IMR-90 (cell line): ENCODE results near the gene PIAS3. TPM values are rescaled to one million over a fixed set of nuclear protein-coding genes. Genes with fewer than 3 reads are reported as not detected.
A peak's percentile ranks its signal among the peaks of the same experiment; 100 is the strongest.

Experiments
- ATAC-seq: fragments of 200-7000 bp; cut with Tn5 transposase; 2 replicates; pipeline ENCODE4 v1.9.1; 2020; ENCODE audit warnings: low read depth, mild to moderate bottlenecking, moderate library complexity
- BruUV-seq: library from RNA; stranded (reverse); fragments of 400-500 nt; replicated peaks from 2 replicates; lab custom pipeline; 2021; lab: Mats Ljungman, UMichigan
- CTCF ChIA-PET: fragments of 300-600 bp; formaldehyde crosslinking; extraction: SDS; loops from one replicate; lab custom pipeline; 2021; ENCODE audit warnings: antibody characterized with exemption; lab: Yijun Ruan, JAX
- POLR2A ChIA-PET: fragments of 300-600 bp; sonication (Branson Sonifier 250); formaldehyde crosslinking; loops from one replicate; lab custom pipeline; 2022; ENCODE audit warnings: antibody characterized with exemption; ENCODE audit not compliant: unreplicated experiment; lab: Charles Lee
- DNase-seq: peaks from one replicate; pipeline ENCODE4 v3.0.0; 2013
- H2AFZ ChIP-seq: replicated peaks from 2 replicates; pipeline ENCODE3; 2013; ENCODE audit warnings: low read length, mild to moderate bottlenecking; ENCODE audit not compliant: poor library complexity
- H2AK5ac ChIP-seq: 2 replicates; pipeline ENCODE4 v1.6.1; 2013; ENCODE audit warnings: low read depth, low read length, inconsistent platforms
- H2AK9ac ChIP-seq: replicated peaks from 2 replicates; pipeline ENCODE3; 2013; ENCODE audit warnings: mild to moderate bottlenecking, low read depth, low read length, moderate library complexity; ENCODE audit not compliant: poor library complexity
- H2BK120ac ChIP-seq: 2 replicates; pipeline ENCODE4 v1.6.1; 2013; ENCODE audit warnings: low read depth, low read length, inconsistent platforms
- H2BK15ac ChIP-seq: 3 replicates; pipeline ENCODE4 v1.6.1; 2013; ENCODE audit warnings: low read depth, low read length, inconsistent platforms
- H2BK20ac ChIP-seq: 2 replicates; pipeline ENCODE4 v1.6.1; 2013; ENCODE audit warnings: low read depth, mild to moderate bottlenecking, inconsistent platforms, low read length, moderate library complexity
- H2BK5ac ChIP-seq: 2 replicates; pipeline ENCODE4 v1.6.1; 2013; ENCODE audit warnings: mild to moderate bottlenecking, low read depth, low read length, inconsistent platforms; ENCODE audit not compliant: poor library complexity, severe bottlenecking
- H3K14ac ChIP-seq: replicated peaks from 2 replicates; pipeline ENCODE4 v1.6.1; 2013; ENCODE audit warnings: low read depth, low read length, inconsistent platforms
- H3K18ac ChIP-seq: 2 replicates; pipeline ENCODE4 v1.6.1; 2013; ENCODE audit warnings: low read depth, low read length, control low read depth
- H3K23ac ChIP-seq: 2 replicates; pipeline ENCODE4 v1.6.1; 2013; ENCODE audit warnings: low read depth, low read length, inconsistent platforms
- H3K27ac ChIP-seq: 2 replicates; pipeline ENCODE4 v1.5.1; 2013; ENCODE audit warnings: mild to moderate bottlenecking, control low read depth, low read length; ENCODE audit not compliant: insufficient read depth
- H3K27me3 ChIP-seq: 2 replicates; pipeline ENCODE4 v1.6.1; 2013; ENCODE audit warnings: low read length; ENCODE audit not compliant: control insufficient read depth, insufficient read depth
- H3K36me3 ChIP-seq: 2 replicates; pipeline ENCODE4 v1.6.1; 2013; ENCODE audit warnings: low read length, mixed read lengths; ENCODE audit not compliant: control insufficient read depth, insufficient read depth
- H3K4ac ChIP-seq: 2 replicates; pipeline ENCODE4 v1.6.1; 2013; ENCODE audit warnings: low read depth, low read length, inconsistent platforms
- H3K4me1 ChIP-seq: 2 replicates; pipeline ENCODE4 v1.6.1; 2013; ENCODE audit warnings: low read length, mixed read lengths; ENCODE audit not compliant: control insufficient read depth, insufficient read depth
- H3K4me2 ChIP-seq: 2 replicates; pipeline ENCODE4 v1.6.1; 2013; ENCODE audit warnings: low read depth, mild to moderate bottlenecking, control low read depth, low read length, moderate library complexity
- H3K4me3 ChIP-seq: 2 replicates; pipeline ENCODE4 v1.5.1; 2013; ENCODE audit warnings: low read depth, mild to moderate bottlenecking, control low read depth, low read length, moderate library complexity; ENCODE audit not compliant: insufficient read depth
- H3K56ac ChIP-seq: 2 replicates; pipeline ENCODE4 v1.6.1; 2013; ENCODE audit warnings: low read length, inconsistent platforms; ENCODE audit not compliant: insufficient read depth; ENCODE audit errors: extremely low read depth
- H3K79me1 ChIP-seq, 2 experiments: 2 replicates each; pipeline ENCODE4 v1.6.1; 2013; ENCODE audit warnings: low read length in 2 of 2, inconsistent platforms in 1 of 2, low read depth in 1 of 2
- H3K9ac ChIP-seq: 2 replicates; pipeline ENCODE4 v1.6.1; 2013; ENCODE audit warnings: low read depth, low read length, control low read depth
- H3K9me1 ChIP-seq: 2 replicates; pipeline ENCODE4 v1.6.1; 2013; ENCODE audit warnings: low read length, inconsistent platforms; ENCODE audit not compliant: insufficient read depth
- H3K9me3 ChIP-seq: 2 replicates; pipeline ENCODE4 v1.6.1; 2013; ENCODE audit warnings: low read length; ENCODE audit not compliant: control insufficient read depth, insufficient read depth
- H4K20me1 ChIP-seq: 2 replicates; pipeline ENCODE4 v1.6.1; 2013; ENCODE audit warnings: low read length, inconsistent platforms; ENCODE audit not compliant: insufficient read depth
- H4K5ac ChIP-seq: 2 replicates; pipeline ENCODE4 v1.6.1; 2013; ENCODE audit warnings: mild to moderate bottlenecking, low read depth, low read length, control low read depth
- H4K8ac ChIP-seq, 2 experiments: 2 replicates each; pipeline ENCODE4 v1.6.1; 2013; ENCODE audit warnings: low read depth in 2 of 2, low read length in 2 of 2, control low read depth in 1 of 2, inconsistent platforms in 1 of 2
- H4K91ac ChIP-seq: 2 replicates; pipeline ENCODE4 v1.6.1; 2013; ENCODE audit warnings: low read depth, low read length, inconsistent platforms; ENCODE audit not compliant: insufficient read depth
- CEBPB ChIP-seq: IDR thresholded peaks from 2 replicates; pipeline ENCODE4 v1.6.1; 2012; ENCODE audit warnings: low read depth, low read length, improper control_type of control experiment
- MXI1 ChIP-seq: IDR thresholded peaks from 2 replicates; pipeline ENCODE4 v1.6.1; 2012; ENCODE audit warnings: low read depth, mild to moderate bottlenecking, low read length, moderate library complexity, borderline replicate concordance
- POLR2A ChIP-seq: IDR thresholded peaks from 2 replicates; pipeline ENCODE4 v1.6.1; 2012; ENCODE audit warnings: mild to moderate bottlenecking, low read depth, low read length
- SMC3 ChIP-seq: fragments of 150-350 bp; IDR thresholded peaks from 2 replicates; pipeline ENCODE4 v1.6.1; 2016; ENCODE audit warnings: low read depth, mild to moderate bottlenecking, antibody characterized with exemption, low read length, moderate library complexity
- WGBS, 2 experiments: methylation state at CpG; one replicate each; pipeline versions ENCODE4 v1.1.5 to v1.1.7; 2013; ENCODE audit warnings: missing lambda C conversion rate in 2 of 2; ENCODE audit not compliant: insufficient read length in 1 of 2; ENCODE audit errors: extremely low coverage in 2 of 2; 5-methylcytosine and 5-hydroxymethylcytosine counted together
- dilution Hi-C: fragments of 300-500 bp; cut with HindIII; formaldehyde crosslinking; loops from one replicate; pipeline ENCODE4 v1.14.3; 2018; ENCODE audit warnings: low sequenced_read_pairs; ENCODE audit not compliant: unreplicated experiment
- in situ Hi-C: fragments of 300-500 bp; cut with MboI; formaldehyde crosslinking; loops from 3 replicates; pipeline ENCODE4 v1.14.3; 2019; ENCODE audit warnings: low sequenced_read_pairs, inconsistent platforms, mixed read lengths
- intact Hi-C: fragments of 100-400 bp; cut with micrococcal nuclease; formaldehyde crosslinking; loops from 2 replicates; pipeline ENCODE4 v1.10.0; 2022
- polyA plus RNA-seq, 3 experiments: library from polyadenylated mRNA; depleted of rRNA; stranded (reverse); fragments of >200 nt; gene quantifications; 2 replicates each; pipeline ENCODE4 v1.2.3, GENCODE V29; 2012; ENCODE audit warnings: low replicate concordance in 1 of 3
- total RNA-seq: library from RNA; depleted of rRNA; stranded (reverse); fragments of >200 nt; gene quantifications from 2 replicates; pipeline ENCODE4 v1.2.3, GENCODE V29; 2012
- TF ChIP-seq, protein P1 (sequence below): conservative IDR thresholded peaks from 2 replicates; pipeline ENCODE4 v1.5.1; 2012; ENCODE audit warnings: mild to moderate bottlenecking, low read depth, low read length, improper control_type of control experiment

The PIAS3 gene
- total and polyA plus RNA-seq, 2 of the 4 experiments (the other 2 are of a cell fraction) = 11.1 to 53.7 TPM

DNA sequence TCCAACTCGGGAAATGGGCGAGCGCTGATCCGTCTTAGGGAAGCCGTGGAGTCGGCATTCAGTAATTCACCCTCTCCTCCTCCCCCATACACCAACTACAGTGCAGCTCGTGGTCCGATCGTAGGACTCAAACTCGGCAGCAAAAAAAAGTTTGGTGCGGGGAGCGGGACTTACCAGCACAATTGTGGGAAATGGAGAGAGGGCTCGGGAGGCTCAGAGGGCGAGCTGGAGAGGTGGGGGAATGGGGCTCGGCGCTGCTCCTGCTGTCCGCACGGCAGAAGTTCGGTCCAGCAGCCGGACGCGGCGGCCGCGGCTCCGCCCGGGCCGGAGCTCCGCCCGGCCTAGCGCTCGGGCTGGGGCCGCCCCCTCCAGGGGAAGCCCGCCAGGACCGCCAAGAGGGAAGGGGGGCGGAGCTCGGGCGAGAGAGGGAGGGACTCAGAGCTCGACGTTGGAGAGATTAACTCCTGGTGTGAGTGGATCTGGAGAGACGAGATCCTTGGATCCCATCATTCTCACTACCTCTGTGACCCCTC lies 676 bp upstream of the PIAS3 start (continued):
- TF ChIP-seq MXI1 = peak; percentile 10; the same call in 1 of the 2 replicates

DNA sequence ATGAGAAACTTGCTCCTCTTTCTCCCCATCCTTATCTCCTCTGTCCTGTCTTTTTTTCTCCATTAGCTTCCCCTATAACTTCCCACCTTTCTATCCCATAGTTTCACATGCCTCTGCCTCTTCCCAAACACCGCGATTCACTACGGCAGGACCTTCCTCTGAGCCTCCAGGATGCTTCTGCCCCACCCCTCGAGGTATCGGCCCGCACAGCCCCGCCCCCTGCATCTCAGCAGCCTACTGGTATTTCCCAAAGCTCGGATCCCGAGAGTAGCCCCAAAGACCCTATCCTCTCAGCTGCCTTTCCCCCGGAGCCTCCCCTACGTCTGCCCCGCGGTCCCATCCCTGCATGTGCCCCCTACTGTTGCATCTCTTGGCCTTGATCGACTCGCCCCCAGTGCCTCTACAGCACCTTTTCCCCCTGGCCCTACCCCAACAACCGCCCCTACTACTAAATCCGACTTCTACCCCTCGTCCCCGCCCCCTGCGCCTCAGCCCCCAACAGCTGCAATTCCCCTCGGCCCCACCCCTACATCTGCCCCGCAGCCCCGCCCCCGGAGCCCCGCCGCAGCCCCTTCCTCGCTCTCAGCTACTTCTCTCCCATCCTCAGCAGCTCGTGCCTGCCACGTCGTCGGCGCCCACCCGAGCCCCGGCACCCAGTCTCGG lies 512 bp downstream of the PIAS3 start:
- CTCF ChIA-PET = interaction anchor here (0.6 to 2.3 kb wide), 10 partner anchors 8 to 149 kb away, joined by 3 to 13 read pairs (median 5); partner anchors contain the start of genes LIX1L and NUDT17

More for the DNA sequence above, 512 bp downstream of the PIAS3 start:
- Histone ChIP-seq H3K4me2 (peak overlapping the region; percentile 68), H3K18ac (peak overlapping the region; percentile 86; the same call in 1 of the 2 replicates), H3K79me1 (peaks cover 19 to 50% of the 10 kb centered on the region in 2 experiments), H2BK5ac (peak overlapping the region; percentile 97), H2BK20ac (no peak overlapping the region), H3K9me1 (peaks cover 16% of the 10 kb centered on the region), H3K14ac (peak overlapping the region; percentile 96), H3K36me3 (peaks cover 31% of the 10 kb centered on the region), H2BK120ac (peak overlapping the region; percentile 92), H2AK5ac (peak overlapping the region; percentile 79), H3K4ac (peak overlapping the region; percentile 95), H3K27me3 (no peaks in the 10 kb centered on the region), H3K4me3 (peak overlapping the region; percentile 84), H2AFZ (peak overlapping the region; percentile 100), H4K5ac (peak overlapping the region; percentile 76), H3K4me1 (peaks cover 3% of the 10 kb centered on the region), H2AK9ac (peak overlapping the region; percentile 96), H4K20me1 (peaks cover 16% of the 10 kb centered on the region; the same call in 1 of the 2 replicates), H3K27ac (peak overlapping the region; percentile 96), H3K9me3 (no peaks in the 10 kb centered on the region), H2BK15ac (peak overlapping the region; percentile 89; the same call in 1 of the 3 replicates), H3K56ac (peak overlapping the region; percentile 80; the same call in 1 of the 2 replicates), H4K91ac (peak overlapping the region; percentile 93; the same call in 1 of the 2 replicates), H4K8ac (peak overlapping the region; percentile 69 to 87), H3K9ac (peak overlapping the region; percentile 93), H3K23ac (peak overlapping the region; percentile 39)
- TF ChIP-seq SMC3 (no peak), POLR2A (no peak), CEBPB (no peak)
- TF ChIP-seq, protein P1, sequence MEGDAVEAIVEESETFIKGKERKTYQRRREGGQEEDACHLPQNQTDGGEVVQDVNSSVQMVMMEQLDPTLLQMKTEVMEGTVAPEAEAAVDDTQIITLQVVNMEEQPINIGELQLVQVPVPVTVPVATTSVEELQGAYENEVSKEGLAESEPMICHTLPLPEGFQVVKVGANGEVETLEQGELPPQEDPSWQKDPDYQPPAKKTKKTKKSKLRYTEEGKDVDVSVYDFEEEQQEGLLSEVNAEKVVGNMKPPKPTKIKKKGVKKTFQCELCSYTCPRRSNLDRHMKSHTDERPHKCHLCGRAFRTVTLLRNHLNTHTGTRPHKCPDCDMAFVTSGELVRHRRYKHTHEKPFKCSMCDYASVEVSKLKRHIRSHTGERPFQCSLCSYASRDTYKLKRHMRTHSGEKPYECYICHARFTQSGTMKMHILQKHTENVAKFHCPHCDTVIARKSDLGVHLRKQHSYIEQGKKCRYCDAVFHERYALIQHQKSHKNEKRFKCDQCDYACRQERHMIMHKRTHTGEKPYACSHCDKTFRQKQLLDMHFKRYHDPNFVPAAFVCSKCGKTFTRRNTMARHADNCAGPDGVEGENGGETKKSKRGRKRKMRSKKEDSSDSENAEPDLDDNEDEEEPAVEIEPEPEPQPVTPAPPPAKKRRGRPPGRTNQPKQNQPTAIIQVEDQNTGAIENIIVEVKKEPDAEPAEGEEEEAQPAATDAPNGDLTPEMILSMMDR = no peak
- DNase-seq (peak; percentile 19), ATAC-seq (peak; percentile 36)
- POLR2A ChIA-PET = interaction anchor here (1.1 to 1.7 kb wide), 4 partner anchors 9 to 100 kb away, joined by 3 to 8 read pairs (median 5); partner anchors contain the start of gene LIX1L
- in situ Hi-C loops = no loop called here
- WGBS, 2 experiments = 2% methylated on average over 10 of the region's 35 CpGs; no CpG with 5 or more reads in 1 of the 2 experiments
- intact Hi-C loops = loop anchor here (5.0 kb wide), 1 partner anchor 99 kb away; the partner anchor contains the start of gene LIX1L
- BruUV-seq = no TSS peak
- dilution Hi-C loops = no loop called here
